ENCODE data around the gene APELA. TPM values are rescaled to one million over a fixed set of nuclear protein-coding genes. Genes with fewer than 3 reads are reported as not detected.
"Not testable (repeated sequence)": the region's sequence is repeated elsewhere in the genome, so short reads cannot be mapped to it uniquely, and the experiment has no call there.

The APELA gene
- total and polyA plus RNA-seq, 2 donors (not counting 1 experiment from before 2014, with no cell fraction given) = not detected

- Histone ChIP-seq H3K4me1 (ENCODE audit: control insufficient read depth, extremely low read depth, insufficient read depth, low read length) (no peaks in the 10 kb centered on the region), H3K4me2 (ENCODE audit: extremely low read depth, insufficient read depth, low read length) (no peak overlapping the region), H3K9me3 (ENCODE audit: control insufficient read depth, insufficient read depth, low read depth, low read length) (no peaks in the 10 kb centered on the region), H3K9ac (ENCODE audit: insufficient read depth, low read length) (no peak overlapping the region), H3K27me3 (ENCODE audit: control insufficient read depth, insufficient read depth, low read length) (no peaks in the 10 kb centered on the region), H4K20me1 (ENCODE audit: control insufficient read depth, extremely low read depth, insufficient read depth, low read length) (no peaks in the 10 kb centered on the region), H2AFZ (ENCODE audit: low read length) (no peak overlapping the region), H3K36me3 (ENCODE audit: control insufficient read depth, insufficient read depth, low read length) (no peaks in the 10 kb centered on the region), H3K4me3 (replicated peaks in 1 of 4; ENCODE audit: control extremely low read depth in 1 of 4, insufficient read depth in 1 of 4, low read depth in 3 of 4, low read length in 4 of 4) (no peak overlapping the region), H3K27ac (ENCODE audit: insufficient read depth, low read length) (no peak overlapping the region), H3K79me2 (ENCODE audit: control insufficient read depth, insufficient read depth, low read length) (no peaks in the 10 kb centered on the region)
- DNase-seq (ENCODE audit: low read depth in 2 of 2) = no peak
- TF ChIP-seq CTCF (conservative IDR thresholded peaks at IDR 0.05 in 1 of 2, IDR thresholded peaks at IDR 0.05 in 1 of 2; ENCODE audit: low read depth in 1 of 2, low read length in 2 of 2) (no peak), EZH2 (IDR thresholded peaks at IDR 0.05; ENCODE audit: low read length, missing control alignments) (no peak)
These were observed 47.8 kb downstream of the APELA start for GRCh38 chr4:164924670-164925238.

- no peak overlapping the region for H3K4me3 ChIP-seq (replicated peaks in 1 of 4; ENCODE audit: control extremely low read depth in 1 of 4, insufficient read depth in 1 of 4, low read depth in 3 of 4, low read length in 4 of 4)
- no peaks in the 10 kb centered on the region for H3K36me3 ChIP-seq (ENCODE audit: control insufficient read depth, insufficient read depth, low read length)
- H3K27me3 ChIP-seq (ENCODE audit: control insufficient read depth, insufficient read depth, low read length) = no peaks in the 10 kb centered on the region
- no peak overlapping the region for H3K4me2 ChIP-seq (ENCODE audit: extremely low read depth, insufficient read depth, low read length)
- DNase-seq (ENCODE audit: low read depth in 2 of 2) = no peak
- H4K20me1 ChIP-seq (ENCODE audit: control insufficient read depth, extremely low read depth, insufficient read depth, low read length) = no peaks in the 10 kb centered on the region
- TF ChIP-seq EZH2 (IDR thresholded peaks at IDR 0.05; ENCODE audit: low read length, missing control alignments) (no peak), CTCF (conservative IDR thresholded peaks at IDR 0.05 in 1 of 2, IDR thresholded peaks at IDR 0.05 in 1 of 2; ENCODE audit: low read depth in 1 of 2, low read length in 2 of 2) (no peak)
- no peak overlapping the region for H2AFZ ChIP-seq (ENCODE audit: low read length)
- H3K4me1 ChIP-seq (ENCODE audit: control insufficient read depth, extremely low read depth, insufficient read depth, low read length) = no peaks in the 10 kb centered on the region
- H3K9ac ChIP-seq (ENCODE audit: insufficient read depth, low read length) = no peak overlapping the region
- H3K79me2 ChIP-seq (ENCODE audit: control insufficient read depth, insufficient read depth, low read length) = no peaks in the 10 kb centered on the region
- H3K9me3 ChIP-seq (ENCODE audit: control insufficient read depth, insufficient read depth, low read depth, low read length) = no peaks in the 10 kb centered on the region
- H3K27ac ChIP-seq (ENCODE audit: insufficient read depth, low read length) = no peak overlapping the region
These were observed 49.3 kb downstream of the APELA start for GRCh38 chr4:164926301-164926700.

- not testable (repeated sequence) for H3K79me2 ChIP-seq (ENCODE audit: control insufficient read depth, insufficient read depth, low read length); DNase-seq (ENCODE audit: low read depth in 2 of 2); H3K4me3 ChIP-seq (replicated peaks in 1 of 4; ENCODE audit: control extremely low read depth in 1 of 4, insufficient read depth in 1 of 4, low read depth in 3 of 4, low read length in 4 of 4); H3K36me3 ChIP-seq (ENCODE audit: control insufficient read depth, insufficient read depth, low read length); H3K27ac ChIP-seq (ENCODE audit: insufficient read depth, low read length); H4K20me1 ChIP-seq (ENCODE audit: control insufficient read depth, extremely low read depth, insufficient read depth, low read length); H3K4me2 ChIP-seq (ENCODE audit: extremely low read depth, insufficient read depth, low read length); H3K9me3 ChIP-seq (ENCODE audit: control insufficient read depth, insufficient read depth, low read depth, low read length); H3K9ac ChIP-seq (ENCODE audit: insufficient read depth, low read length); H3K27me3 ChIP-seq (ENCODE audit: control insufficient read depth, insufficient read depth, low read length); H2AFZ ChIP-seq (ENCODE audit: low read length); H3K4me1 ChIP-seq (ENCODE audit: control insufficient read depth, extremely low read depth, insufficient read depth, low read length)
These were observed 50.1 kb downstream of the APELA start for GRCh38 chr4:164927101-164927500.

Measured in fibroblast of lung (primary cell).